Ectodermal cell (in vitro differentiated cells): ENCODE data around the gene CCDC60. TPM values are rescaled to one million over a fixed set of nuclear protein-coding genes. Genes with fewer than 3 reads are reported as not detected.

Source experiments
- H3K27ac ChIP-seq: 2 replicates; pipeline ENCODE4 v1.7.0; 2013; ENCODE audit warnings: mild to moderate bottlenecking, low read depth, low read length; ENCODE audit not compliant: insufficient read depth, poor library complexity, severe bottlenecking
- H3K27me3 ChIP-seq: 2 replicates; pipeline ENCODE4 v1.7.0; 2013; ENCODE audit warnings: mild to moderate bottlenecking, low read length; ENCODE audit not compliant: insufficient read depth, control insufficient read depth, poor library complexity, severe bottlenecking
- H3K36me3 ChIP-seq: one replicate; pipeline ENCODE4 v1.7.0; 2013; ENCODE audit warnings: low read length; ENCODE audit not compliant: control insufficient read depth, insufficient read depth
- H3K4me1 ChIP-seq: one replicate; pipeline ENCODE4 v1.7.0; 2013; ENCODE audit warnings: low read length; ENCODE audit not compliant: control insufficient read depth, insufficient read depth
- H3K4me3 ChIP-seq: 2 replicates; pipeline ENCODE4 v1.7.0; 2013; ENCODE audit warnings: low read depth, low read length, control low read depth; ENCODE audit not compliant: insufficient read depth
- H3K9me3 ChIP-seq: 2 replicates; pipeline ENCODE4 v1.7.0; 2013; ENCODE audit warnings: mild to moderate bottlenecking, low read length, moderate library complexity; ENCODE audit not compliant: control insufficient read depth
- WGBS, 2 experiments: methylation state at CpG; one replicate each; pipeline ENCODE4 v1.1.7; 2013; ENCODE audit warnings: missing lambda C conversion rate in 2 of 2; 5-methylcytosine and 5-hydroxymethylcytosine counted together
- polyA plus RNA-seq, 4 experiments: library from polyadenylated mRNA; stranded (reverse); fragments of 50-300 nt; gene quantifications; one replicate each; pipeline ENCODE4 v1.2.3, GENCODE V29; 2013

CCDC60 gene, protein sequence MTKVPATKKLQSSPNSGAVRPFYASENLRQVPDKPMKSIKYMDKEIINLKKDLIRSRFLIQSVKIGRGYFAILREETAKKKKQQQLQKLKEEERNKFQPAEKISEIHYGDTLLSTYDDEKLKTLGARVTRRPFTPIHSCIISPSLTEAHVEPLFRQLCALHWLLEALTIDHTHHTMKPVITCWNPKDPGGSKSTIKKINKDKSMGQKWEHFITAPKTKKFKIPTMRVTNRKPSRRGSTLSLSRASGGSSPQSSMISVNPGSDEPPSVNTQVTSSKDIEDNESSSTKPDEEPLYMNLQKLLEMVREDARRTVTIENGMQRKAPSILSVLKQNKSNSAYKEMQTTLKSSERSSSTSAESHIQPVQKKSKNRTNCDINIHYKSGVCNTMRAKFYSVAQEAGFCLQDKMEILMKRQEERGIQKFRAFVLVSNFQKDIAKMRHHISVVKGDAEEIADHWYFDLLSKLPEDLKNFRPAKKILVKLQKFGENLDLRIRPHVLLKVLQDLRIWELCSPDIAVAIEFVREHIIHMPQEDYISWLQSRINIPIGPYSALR
- polyA plus RNA-seq (2013, experiment 1 of 4): 3.4 TPM
- polyA plus RNA-seq (2013, experiment 2 of 4): 4.2 TPM
- 1.3 TPM for polyA plus RNA-seq (2013, experiment 3 of 4)
- 2.4 TPM for polyA plus RNA-seq (2013, experiment 4 of 4)

DNA sequence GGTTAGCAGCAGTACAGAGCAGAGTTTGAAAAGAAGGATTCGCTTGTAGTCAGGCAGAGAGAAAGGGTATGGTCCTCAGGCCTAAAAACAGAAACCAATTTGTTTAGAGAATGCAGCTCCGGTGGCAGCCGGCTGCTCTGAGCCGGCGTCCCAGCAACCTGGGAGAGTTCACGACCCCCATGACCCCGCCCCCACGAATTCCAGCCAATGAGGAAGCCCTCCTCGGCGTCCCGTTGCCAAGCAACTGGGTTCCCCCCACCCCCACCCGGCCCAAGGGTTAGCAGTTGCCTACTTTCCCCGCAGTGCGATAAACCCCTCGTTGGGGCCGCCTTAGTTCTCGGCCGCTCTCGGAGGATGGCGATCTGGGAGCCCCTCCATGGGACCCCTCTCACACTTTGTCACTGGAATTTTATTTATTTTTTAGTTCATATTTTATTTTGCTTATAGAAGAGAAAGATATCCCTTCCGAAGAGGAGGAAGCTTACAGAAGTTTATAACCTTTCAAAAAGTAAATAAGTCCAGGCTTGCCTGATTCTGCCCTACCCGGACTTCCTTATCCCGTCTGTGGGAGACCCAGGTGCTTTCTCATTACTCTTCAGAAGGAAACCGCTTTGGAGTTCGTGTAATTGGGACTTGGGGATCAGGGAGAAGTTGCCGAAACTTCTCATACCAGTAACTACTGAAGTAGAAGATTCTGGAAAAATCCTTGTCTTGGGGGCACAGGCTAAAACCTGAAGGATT lies at the start of gene CCDC60:
Gene CCDC60, plus strand, starts transcription at position 300 of the 741 bp plus-strand sequence. CDS start 448 bp downstream, outside the sequence.
- WGBS, 2 experiments: 14 to 16% methylated on average over 24 to 25 of the region's 26 CpGs
- Histone ChIP-seq H3K27me3 (peaks cover 31% of the 10 kb centered on the region), H3K36me3 (no peaks in the 10 kb centered on the region), H3K27ac (no peak within 1 kb of the TSS), H3K9me3 (no peaks in the 10 kb centered on the region), H3K4me1 (peaks cover 37% of the 10 kb centered on the region), H3K4me3 (no peak within 1 kb of the TSS)

DNA sequence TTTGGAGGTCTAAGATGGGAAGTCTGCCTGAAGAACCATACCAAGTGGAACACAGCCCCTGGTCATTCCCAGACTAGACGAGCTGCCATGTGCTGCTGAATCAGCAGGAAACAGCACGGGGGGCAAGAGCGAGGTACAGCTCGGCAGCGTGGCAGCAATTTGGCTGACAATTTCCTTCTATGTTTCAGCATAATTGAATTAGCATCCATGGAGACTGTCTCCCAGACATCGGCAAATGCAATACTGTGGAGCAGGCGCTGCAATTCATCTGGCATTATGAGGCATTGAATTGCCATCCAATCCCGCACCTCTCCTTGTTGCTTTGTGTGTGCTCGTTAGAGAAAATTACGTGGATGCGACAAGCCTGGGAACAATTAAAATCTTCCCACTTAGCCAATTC lies 46.0 kb upstream of the CCDC60 start:
- 91 to 92% methylated on average over 11 of the region's 11 CpGs for WGBS, 2 experiments
- Histone ChIP-seq H3K9me3 (no peaks in the 10 kb centered on the region), H3K36me3 (no peaks in the 10 kb centered on the region), H3K4me1 (peaks cover 6% of the 10 kb centered on the region), H3K27me3 (no peaks in the 10 kb centered on the region), H3K27ac (no peak overlapping the region), H3K4me3 (no peak overlapping the region)

DNA sequence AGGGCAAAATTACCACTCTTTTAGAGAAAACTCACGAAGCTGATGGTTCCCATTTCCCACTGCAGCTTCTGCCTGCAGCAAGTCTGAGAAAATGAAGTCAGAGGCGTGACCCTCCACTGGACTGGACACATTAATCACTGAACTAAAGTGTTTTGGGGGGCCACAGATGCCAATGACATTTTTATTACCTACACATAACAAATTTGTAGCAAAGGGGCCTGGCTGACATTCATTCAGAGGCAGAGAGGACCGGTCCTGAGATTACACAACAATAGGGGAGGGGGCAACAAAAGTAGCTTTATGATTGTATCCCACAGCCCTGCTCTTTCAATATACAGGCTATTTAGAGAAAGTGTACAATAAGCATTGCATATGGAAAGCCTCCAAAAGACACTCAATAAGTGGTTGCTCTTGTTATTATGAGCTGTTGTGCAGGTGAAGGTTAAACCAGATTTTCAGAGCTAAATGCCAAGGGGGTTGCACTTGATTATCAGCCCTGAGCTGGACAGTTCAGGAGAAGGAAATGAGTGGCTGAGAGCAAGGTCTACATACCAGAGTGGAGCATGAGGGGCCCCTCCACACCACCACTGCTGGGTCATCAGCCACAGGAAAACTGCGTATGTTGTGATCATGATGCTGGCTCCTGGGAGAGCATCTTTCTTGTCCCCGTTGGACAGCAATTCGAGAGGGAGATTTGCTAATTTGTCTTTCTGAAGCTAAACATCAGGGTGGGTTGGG lies 41.5 kb upstream of the CCDC60 start:
- Histone ChIP-seq H3K4me1 (peaks cover 12% of the 10 kb centered on the region), H3K27ac (no peak overlapping the region), H3K4me3 (no peak overlapping the region), H3K9me3 (no peaks in the 10 kb centered on the region), H3K36me3 (no peaks in the 10 kb centered on the region), H3K27me3 (no peaks in the 10 kb centered on the region)
- WGBS, 2 experiments: 86 to 91% methylated on average over 6 of the region's 6 CpGs

DNA sequence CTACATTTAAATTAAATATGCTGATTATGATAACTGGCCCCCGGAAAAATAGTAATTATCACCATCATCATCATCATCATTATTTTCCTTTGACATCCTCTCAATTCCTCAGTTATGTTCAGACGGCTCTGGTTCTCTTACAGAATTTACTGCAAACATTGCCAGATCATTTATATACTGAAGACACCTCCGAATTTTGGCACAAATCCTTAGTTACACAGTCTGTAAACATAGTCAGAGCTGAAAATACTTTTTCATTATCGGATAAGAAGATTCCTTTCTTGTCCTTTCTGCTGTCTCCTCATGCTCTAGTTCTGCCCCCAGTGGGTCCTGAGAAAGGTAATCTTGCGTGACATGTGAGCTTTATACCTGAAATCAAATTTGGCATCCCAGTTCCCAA lies 40.3 kb upstream of the CCDC60 start:
- Histone ChIP-seq H3K27ac (no peak overlapping the region), H3K4me3 (no peak overlapping the region), H3K27me3 (no peaks in the 10 kb centered on the region), H3K4me1 (peaks cover 12% of the 10 kb centered on the region), H3K36me3 (no peaks in the 10 kb centered on the region), H3K9me3 (no peaks in the 10 kb centered on the region)
- 92 to 95% methylated on average over 5 of the region's 5 CpGs for WGBS, 2 experiments

DNA sequence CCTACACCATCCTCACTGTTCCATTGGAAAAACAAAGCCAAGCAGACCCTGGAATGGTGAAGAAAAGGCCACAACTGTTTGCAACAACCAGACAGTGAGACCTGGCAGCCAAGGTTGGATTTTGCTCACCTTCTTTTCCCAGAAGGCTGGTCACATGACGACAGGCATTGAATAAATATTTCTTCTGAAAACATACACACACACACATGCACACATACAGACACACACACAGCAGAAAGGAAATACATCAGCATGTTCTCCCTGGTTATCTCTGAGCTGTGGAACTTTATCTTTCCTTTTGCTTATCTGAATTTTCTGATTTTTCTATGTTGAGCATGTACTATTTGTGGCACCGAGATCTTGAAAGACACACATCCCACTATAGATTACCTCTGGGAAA lies 38.0 kb upstream of the CCDC60 start:
- Histone ChIP-seq H3K27ac (no peak overlapping the region), H3K36me3 (no peaks in the 10 kb centered on the region), H3K9me3 (no peaks in the 10 kb centered on the region), H3K4me3 (no peak overlapping the region), H3K27me3 (no peaks in the 10 kb centered on the region), H3K4me1 (peaks cover 12% of the 10 kb centered on the region)
- WGBS, 2 experiments: 88 to 99% methylated on average over 1 to 2 of the region's 2 CpGs

DNA sequence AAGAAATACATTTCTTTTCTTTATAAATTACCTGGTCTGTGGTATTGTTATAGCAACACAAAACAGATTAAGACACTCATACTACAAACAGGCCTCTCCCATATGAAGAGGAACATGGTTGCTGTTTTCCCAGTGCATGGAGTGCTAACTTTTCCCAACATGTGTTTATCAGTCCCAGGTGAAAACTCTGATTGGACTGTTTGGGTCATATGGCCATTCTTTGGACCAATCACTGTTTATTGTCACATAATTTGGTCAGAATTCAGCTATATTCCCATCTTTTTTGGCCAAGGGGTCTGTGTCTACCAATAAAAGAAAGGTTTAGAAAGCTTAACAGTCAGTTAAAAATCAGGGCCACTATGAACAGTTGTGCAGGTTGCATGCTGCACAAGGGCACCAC lies 35.4 kb upstream of the CCDC60 start:
- H3K36me3 ChIP-seq: no peaks in the 10 kb centered on the region
- no peak overlapping the region for H3K4me3 ChIP-seq
- no peaks in the 10 kb centered on the region for H3K27me3 ChIP-seq
- H3K4me1 ChIP-seq: peaks cover 11% of the 10 kb centered on the region
- H3K9me3 ChIP-seq: no peaks in the 10 kb centered on the region
- H3K27ac ChIP-seq: no peak overlapping the region

DNA sequence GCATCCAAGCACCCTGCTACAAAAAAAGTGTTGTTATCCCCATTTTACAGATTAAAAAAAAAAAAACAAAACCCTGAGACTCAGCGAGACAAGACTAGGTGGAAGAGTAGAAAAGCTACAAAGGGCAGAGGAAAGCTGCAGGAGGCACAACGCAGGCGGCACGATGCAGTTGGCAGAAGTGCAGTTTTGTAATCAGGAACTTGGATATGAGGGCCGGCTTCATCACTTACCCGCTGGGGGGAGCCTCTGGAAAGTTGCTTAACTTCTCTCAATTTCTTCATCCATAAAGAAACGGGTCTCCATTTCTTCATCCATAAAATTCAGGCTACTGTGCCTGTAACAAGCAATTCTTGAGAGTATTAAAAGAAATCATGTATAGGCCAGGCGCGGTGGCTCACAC lies 33.1 kb upstream of the CCDC60 start:
- no peak overlapping the region for H3K27ac ChIP-seq
- H3K36me3 ChIP-seq: no peaks in the 10 kb centered on the region
- no peaks in the 10 kb centered on the region for H3K27me3 ChIP-seq
- H3K4me1 ChIP-seq: peaks cover 4% of the 10 kb centered on the region
- H3K4me3 ChIP-seq: no peak overlapping the region
- no peaks in the 10 kb centered on the region for H3K9me3 ChIP-seq
- 89 to 91% methylated on average over 9 of the region's 9 CpGs for WGBS, 2 experiments

DNA sequence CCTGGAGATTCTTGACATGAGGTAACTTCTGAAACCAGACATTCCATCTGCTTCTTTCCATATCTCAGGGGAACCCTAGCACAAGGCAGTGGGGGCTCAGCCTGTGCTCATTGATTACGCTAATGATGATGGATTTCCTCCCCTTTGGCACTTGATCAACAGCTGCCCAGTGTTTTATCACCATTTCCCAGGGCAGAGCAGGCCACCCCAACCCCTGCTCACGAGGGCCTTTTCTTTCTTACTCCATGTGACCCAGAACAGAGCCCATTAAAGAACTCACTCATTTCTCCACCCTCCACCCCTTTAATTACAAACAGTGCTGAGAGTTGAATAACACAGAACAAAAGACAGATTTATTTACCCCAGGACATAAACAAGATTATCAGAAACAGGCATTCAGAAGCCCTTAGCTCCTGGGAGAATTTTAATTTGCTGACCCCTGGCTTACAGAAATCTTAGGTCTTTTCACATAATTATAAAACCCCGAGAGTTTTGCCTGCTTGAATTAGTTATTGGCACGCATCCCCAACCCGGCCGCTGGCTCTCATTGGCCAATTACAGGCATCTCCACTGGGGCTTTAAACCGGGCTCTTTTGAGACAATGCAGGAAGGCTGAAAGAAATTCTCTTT lies 32.0 kb upstream of the CCDC60 start:
- no peaks in the 10 kb centered on the region for H3K36me3 ChIP-seq
- H3K9me3 ChIP-seq: no peaks in the 10 kb centered on the region
- H3K27me3 ChIP-seq: no peaks in the 10 kb centered on the region
- H3K4me3 ChIP-seq: no peak overlapping the region
- WGBS, 2 experiments: 36 to 49% methylated on average over 7 of the region's 7 CpGs
- peaks cover 4% of the 10 kb centered on the region for H3K4me1 ChIP-seq
- H3K27ac ChIP-seq: peak overlapping the region; percentile 82

DNA sequence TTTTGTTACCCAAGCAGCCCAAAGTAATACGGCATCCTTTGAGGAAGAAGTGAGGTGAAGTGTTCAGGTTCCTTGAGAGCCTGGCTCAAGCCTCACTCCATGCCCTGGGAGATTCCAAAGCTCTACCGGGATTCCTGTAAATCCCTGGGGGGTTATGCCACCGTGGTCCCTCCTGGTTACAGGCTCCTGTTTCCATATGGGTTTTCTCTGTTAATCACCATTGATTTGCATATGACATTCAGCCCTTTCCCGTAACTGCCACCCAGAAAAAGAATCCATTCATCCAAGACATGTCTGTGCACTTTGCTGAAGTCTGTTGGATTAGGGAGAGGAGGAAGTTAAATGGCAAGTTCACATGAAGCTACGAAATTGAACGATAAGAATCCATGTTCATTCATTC lies 27.9 kb upstream of the CCDC60 start:
- WGBS, 2 experiments: 74 to 80% methylated on average over 3 to 4 of the region's 6 CpGs
- H3K4me1 ChIP-seq: peaks cover 14% of the 10 kb centered on the region
- no peaks in the 10 kb centered on the region for H3K9me3 ChIP-seq
- H3K4me3 ChIP-seq: no peak overlapping the region
- no peaks in the 10 kb centered on the region for H3K27me3 ChIP-seq
- H3K36me3 ChIP-seq: no peaks in the 10 kb centered on the region
- no peak overlapping the region for H3K27ac ChIP-seq
